ENCODE data around the gene NAV2.

NAV2 gene

GRCh38 chr11:19721176-19721575, 8.5 kb downstream of the NAV2 start:
- no peak for DNase-seq

DNA sequence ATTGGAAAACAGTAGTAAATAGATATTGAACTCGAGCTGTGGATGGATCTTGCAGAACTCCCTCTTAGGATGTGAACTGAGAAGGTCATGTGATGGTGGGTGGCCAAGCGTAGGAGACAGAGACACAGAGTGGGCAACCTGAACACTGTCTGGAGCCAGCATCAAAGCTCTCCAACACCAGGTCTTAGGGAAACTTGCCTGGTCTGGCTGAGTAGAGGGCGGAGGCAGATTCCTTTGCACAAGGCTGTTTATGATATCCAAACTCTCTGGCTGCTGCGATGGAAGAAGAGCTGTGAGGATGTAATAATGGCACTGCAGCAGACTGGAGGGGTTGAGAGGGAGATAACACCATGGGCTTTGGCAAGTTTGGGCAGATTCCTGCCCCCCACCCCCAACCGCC, 10.1 kb downstream of the NAV2 start:
- DNase-seq: no peak

DNA sequence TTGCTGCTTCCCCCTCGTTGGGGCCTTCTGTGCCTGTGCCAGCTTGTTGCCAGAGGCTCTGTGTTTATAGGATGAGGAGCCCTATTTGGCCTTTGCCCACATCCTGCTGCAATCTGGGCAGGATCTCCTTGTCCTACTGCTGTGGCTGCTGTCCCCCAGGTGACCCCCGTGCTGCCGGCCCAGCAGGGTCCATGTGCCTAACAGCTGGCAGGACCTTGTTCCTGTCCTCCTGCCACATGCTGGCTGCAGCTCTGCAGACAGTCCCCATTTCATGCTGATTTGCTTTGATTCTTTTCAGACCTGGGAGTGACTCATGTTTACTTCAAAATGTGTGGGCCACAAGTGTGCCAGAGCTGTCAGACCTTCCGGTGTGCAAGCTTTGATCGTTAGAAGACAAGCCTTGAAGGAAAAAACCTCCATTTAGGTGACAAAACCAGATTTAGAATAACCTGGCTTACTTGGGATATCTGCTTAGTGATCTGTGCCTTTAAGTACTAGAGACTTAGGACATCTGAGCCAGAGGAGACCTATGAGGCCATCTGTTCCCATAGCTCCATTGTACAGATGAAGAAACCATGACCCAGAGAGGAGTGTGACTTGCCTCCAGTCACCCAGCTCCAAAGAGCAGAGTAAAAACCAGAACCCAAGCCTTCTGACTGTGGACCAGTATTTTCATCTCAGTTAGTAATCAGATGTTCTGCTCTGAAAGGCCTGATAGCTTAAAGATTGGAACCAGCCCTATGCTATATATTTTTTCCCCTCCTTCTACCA, 11.1 kb downstream of the NAV2 start:
- no peak for DNase-seq

- DNase-seq: no peak
Measured at GRCh38 chr11:19724765-19725164, 12.1 kb downstream of the NAV2 start.

DNA sequence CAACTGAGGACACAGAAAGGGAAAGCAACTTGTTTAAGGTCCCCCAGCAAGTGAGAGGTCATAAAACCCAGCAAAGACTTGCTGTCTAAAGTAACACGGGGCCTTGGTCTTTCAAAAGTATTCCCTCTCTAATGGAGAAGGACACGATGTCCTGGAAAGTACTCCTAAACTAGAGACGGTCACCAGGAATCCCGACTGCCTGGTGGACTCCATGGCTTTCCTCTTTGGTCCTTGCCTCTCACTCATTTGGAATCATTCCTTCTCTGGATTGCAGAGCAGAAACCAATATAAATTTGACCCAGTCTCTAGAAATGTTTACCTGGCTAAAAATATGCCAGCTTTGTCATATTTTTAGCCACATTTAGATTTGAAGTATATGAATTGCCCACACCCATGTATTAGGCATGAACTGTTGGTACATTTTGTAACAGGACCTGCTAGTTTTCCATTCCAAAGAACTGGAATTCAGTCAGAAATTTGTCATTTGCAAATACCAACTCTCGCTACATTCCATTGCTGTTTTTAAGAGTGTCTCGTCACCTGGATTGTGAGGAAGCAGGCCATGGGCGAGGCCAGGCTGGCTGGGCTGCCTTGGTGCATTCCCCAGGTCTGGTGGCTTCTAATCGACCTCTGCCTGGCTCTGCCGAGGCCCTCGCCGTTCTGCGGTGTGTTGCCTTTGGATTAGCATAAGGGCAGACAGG, 12.9 kb downstream of the NAV2 start:
- no peak for DNase-seq

- DNase-seq: no peak
Measured at GRCh38 chr11:19727246-19727645, 14.6 kb downstream of the NAV2 start.

- no peak for DNase-seq
Measured at GRCh38 chr11:19728436-19728835, 15.8 kb downstream of the NAV2 start.

GRCh38 chr11:19729141-19729540, 16.5 kb downstream of the NAV2 start:
- DNase-seq: no peak

DNA sequence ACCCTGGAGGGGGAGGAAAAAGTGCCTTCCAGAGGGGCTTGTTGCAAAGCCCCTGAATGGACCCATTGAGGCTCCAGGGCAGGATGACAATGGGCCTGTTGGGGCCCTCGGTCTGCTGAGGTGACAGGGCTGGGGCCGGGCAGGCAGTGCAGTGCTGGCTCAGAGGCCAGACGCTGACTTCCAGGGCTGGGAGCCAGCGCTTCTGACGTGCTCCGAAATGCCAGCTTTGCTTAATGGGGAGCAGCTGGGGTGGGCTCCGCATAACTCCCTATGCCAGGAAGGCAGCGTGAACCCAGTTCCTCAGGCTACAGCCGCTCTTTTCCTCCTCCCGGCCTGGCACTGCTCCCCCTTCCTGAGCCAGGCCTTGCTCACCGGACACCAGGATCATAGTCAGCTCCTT, 17.7 kb downstream of the NAV2 start:
- no peak for DNase-seq

- DNase-seq: no peak
Measured at GRCh38 chr11:19734171-19734570, 21.5 kb downstream of the NAV2 start.

- DNase-seq: no peak
Measured at GRCh38 chr11:19735157-19735908, 22.7 kb downstream of the NAV2 start.

DNA sequence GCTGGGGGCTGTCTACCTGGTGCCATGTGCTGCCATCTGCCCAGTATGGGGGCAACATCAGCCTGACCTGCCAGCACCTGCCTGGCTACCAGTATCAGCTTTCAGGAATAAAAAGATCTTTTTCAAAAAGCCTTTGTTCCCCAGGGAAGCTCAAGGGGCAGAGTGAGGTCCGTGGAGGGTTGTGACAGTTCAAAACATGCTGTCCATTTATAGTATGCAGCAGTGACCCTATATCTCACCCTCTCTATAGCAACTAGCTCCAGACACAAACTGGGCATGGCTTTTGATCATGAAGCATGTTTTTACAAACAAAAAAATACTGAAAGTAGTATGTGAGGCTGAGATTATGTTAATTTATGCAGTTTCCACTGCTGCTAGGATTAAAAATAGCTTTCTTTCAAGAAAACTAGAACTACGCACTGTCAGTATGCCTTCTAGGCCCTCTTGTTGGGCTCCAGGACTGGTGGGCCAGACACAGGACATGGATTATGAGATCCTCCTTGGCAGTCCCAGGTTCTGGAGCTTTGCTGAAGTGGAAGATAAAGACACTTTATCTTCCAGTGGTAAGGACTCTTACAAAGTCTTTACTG, 23.4 kb downstream of the NAV2 start:
- DNase-seq: no peak

DNA sequence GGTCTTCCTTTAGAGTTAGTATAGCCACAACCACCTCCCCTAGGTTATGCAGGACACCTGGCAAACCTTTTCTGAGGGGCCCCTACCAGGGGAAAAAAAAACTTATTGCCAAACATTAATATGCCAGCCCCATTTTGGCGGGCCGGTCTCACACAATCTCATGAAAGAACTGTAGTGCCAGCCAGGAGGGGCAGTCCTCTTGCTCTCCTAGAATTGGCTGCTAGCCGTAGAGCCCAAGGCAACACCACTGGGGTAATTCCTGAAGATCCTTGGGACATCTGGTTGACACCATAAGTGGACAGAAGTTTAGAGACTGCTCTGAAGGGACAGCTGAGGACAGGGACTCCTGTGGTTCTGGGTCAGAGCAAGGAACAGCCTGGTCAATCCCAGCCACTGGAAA, 24.2 kb downstream of the NAV2 start:
- DNase-seq: no peak

- no peak for DNase-seq
Measured at GRCh38 chr11:19737575-19737974, 24.9 kb downstream of the NAV2 start.

DNA sequence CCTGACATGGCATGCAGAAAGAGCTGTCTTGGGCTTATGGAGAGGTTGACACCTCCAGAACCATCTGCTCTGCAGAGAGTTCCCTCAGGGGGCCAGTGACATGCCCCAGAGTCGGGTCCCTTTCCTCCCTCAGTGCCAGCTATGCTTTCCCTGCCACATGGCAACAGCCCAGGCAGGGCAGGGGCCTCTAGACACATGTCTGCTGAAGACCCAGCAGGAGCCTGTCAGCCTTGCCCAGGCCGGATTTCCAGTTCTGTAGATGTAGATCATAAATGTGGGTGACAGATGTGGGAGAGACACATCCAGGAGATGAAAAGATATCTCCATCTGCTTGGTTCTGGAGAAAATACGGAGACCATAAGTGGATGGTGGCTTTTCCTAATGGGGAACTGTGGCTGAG, 25.5 kb downstream of the NAV2 start:
- no peak for DNase-seq

DNA sequence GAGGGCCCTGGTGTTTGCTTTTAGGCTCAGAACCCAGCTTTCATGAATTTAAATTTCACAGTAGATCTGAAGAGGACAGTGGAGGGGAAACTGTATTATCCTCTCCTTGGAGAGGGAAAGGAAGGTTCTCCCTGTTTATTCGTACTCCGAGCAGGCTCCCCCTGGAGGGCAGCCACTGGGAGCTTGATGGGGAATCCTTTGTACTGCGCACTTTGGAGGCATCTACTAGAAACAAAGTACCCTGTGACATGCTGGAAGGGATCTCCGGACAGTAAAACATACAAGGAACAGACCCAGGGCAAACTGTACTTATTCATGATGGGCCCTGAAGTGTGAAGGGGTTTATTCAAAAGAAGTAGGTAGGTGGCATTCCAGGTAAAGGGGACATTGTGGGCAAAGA, 27.2 kb downstream of the NAV2 start:
- no peak for DNase-seq

DNA sequence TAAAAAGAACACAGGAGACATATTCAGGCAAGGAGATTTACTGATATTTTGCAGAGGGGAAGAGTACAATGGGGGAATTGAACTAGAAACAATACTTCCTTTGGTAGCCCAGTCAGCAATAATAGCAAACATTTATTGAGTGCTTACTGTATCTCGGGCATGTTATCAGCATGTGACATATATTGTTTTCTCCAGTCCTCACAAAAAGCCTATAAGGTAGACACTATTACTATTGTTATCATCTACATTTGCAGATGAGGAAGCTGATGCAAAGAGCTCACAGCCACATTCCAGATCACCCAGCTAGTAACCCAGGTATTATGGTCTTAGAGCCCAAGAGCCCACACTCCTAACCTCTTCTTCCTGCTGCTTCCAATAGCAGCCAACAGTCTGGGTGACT, 27.9 kb downstream of the NAV2 start:
- DNase-seq: no peak

- DNase-seq: peak; percentile 9
Measured at GRCh38 chr11:19742588-19743292, 30.1 kb downstream of the NAV2 start.

DNA sequence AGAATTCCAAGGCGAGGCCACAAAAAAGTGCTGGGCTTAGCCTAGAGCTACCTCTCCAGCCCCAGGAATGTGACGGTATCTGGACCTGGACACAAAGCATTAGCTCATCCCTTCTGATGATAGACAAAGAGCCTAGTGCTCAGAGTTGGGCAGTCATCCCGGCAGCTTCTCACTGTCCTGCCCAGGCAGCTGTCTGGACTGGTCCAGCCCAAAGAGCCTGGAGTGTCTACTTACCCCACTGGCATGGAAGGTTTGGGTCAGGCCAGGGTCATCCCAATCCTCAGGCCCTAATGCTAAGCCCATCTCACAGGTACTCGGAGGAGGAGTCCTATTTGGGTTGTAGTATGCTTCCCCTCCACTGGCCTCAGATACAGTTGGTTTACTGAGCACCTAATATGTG, 31.0 kb downstream of the NAV2 start:
- DNase-seq: no peak

- DNase-seq: no peak
Measured at GRCh38 chr11:19744130-19744529, 31.5 kb downstream of the NAV2 start.

- no peak for DNase-seq
Measured at GRCh38 chr11:19746086-19746485, 33.4 kb downstream of the NAV2 start.

GRCh38 chr11:19747634-19748033, 35.0 kb downstream of the NAV2 start:
- no peak for DNase-seq

DNA sequence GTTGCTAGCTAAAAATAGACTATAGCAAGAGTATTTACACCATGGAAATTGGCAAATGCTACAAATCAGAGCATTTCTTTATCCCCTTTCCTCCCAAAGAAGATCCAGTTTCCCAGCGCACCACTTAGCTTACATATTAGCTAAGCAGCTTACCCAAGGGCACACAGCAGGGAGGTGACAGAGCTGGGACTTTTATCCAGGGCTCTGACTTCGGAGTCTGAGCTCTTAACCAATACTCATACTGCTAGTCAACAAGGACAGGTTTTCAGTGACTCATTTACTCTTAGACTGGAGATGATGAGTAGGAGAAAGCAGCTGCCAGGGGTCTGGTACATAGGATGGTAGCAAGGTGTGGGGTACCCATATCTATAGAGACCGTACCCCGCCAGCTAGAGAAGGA, 38.4 kb downstream of the NAV2 start:
- DNase-seq: no peak
